ENCODE results near the gene RRM2.

GRCh38 chr2:10159581-10160131, 37.1 kb downstream of the RRM2 start:
- no peak for TF ChIP-seq MYNN (tag by site-specific recombination; IDR thresholded peaks at IDR 0.05; ENCODE audit: borderline replicate concordance)
- no peak for TF ChIP-seq CTCF (tag by site-specific recombination; IDR thresholded peaks at IDR 0.05)

All from HEK293 (cell line).